DND-41 (cell line): ENCODE measurements around the gene MAP3K6.
A peak's percentile ranks its signal among the peaks of the same experiment; 100 is the strongest.

Experiments
- ATAC-seq: fragments of 200-7000 bp; cut with Tn5 transposase; 3 replicates; pipeline ENCODE4 v1.9.1; 2021; ENCODE audit warnings: low read depth; ENCODE audit not compliant: insufficient read depth
- DNase-seq: peaks from one replicate; pipeline ENCODE4 v3.0.0-alpha.2; 2020
- H2AFZ ChIP-seq: 2 replicates; pipeline ENCODE4 v1.6.0; 2012; ENCODE audit warnings: low read depth, low read length
- H3K27ac ChIP-seq: 2 replicates; pipeline ENCODE4 v1.5.1; 2012; ENCODE audit warnings: low read length, inconsistent platforms
- H3K27me3 ChIP-seq: fragments of 200-600 bp; sonication (generic); 2 replicates; pipeline ENCODE4 v1.6.0; 2012; ENCODE audit warnings: low read length, mild to moderate bottlenecking, inconsistent platforms; ENCODE audit not compliant: insufficient read depth, poor library complexity
- H3K36me3 ChIP-seq: 2 replicates; pipeline ENCODE4 v1.5.1; 2012; ENCODE audit warnings: low read length, inconsistent platforms; ENCODE audit not compliant: insufficient read depth
- H3K4me1 ChIP-seq: 2 replicates; pipeline ENCODE4 v1.5.1; 2012; ENCODE audit warnings: mild to moderate bottlenecking, low read length; ENCODE audit not compliant: insufficient read depth
- H3K4me2 ChIP-seq: 2 replicates; pipeline ENCODE4 v1.6.0; 2012; ENCODE audit warnings: mild to moderate bottlenecking, moderate library complexity, low read length, inconsistent platforms; ENCODE audit not compliant: insufficient read depth
- H3K4me3 ChIP-seq, 2 experiments: fragments of 200-600 bp in 1 of 2; shearing (Covaris generic) in 1 of 2; 2 replicates each; pipeline ENCODE4 v1.5.1; 2012 to 2016; ENCODE audit warnings: inconsistent platforms in 2 of 2, low read length in 2 of 2, mild to moderate bottlenecking in 2 of 2, low read depth in 1 of 2, moderate library complexity in 1 of 2
- H3K79me2 ChIP-seq: 2 replicates; pipeline ENCODE4 v1.6.0; 2012; ENCODE audit warnings: low read length, inconsistent platforms; ENCODE audit not compliant: insufficient read depth
- H3K9ac ChIP-seq: 2 replicates; pipeline ENCODE4 v1.6.0; 2012; ENCODE audit warnings: low read depth, mild to moderate bottlenecking, inconsistent platforms, low read length, moderate library complexity
- H3K9me3 ChIP-seq: 2 replicates; pipeline ENCODE4 v1.5.1; 2012; ENCODE audit warnings: low read length, moderate library complexity, mild to moderate bottlenecking, inconsistent platforms; ENCODE audit not compliant: insufficient read depth, severe bottlenecking
- H4K20me1 ChIP-seq: 2 replicates; pipeline ENCODE4 v1.6.0; 2012; ENCODE audit warnings: low read length; ENCODE audit not compliant: insufficient read depth
- CTCF ChIP-seq: IDR thresholded peaks from 2 replicates; pipeline ENCODE4 v1.5.1; 2012; ENCODE audit warnings: borderline replicate concordance, low read length, moderate library complexity, mild to moderate bottlenecking; ENCODE audit not compliant: poor library complexity, severe bottlenecking; ENCODE audit errors: extremely low read depth
- EZH2 ChIP-seq: IDR thresholded peaks from 3 replicates; pipeline ENCODE4 v1.6.1; 2012; ENCODE audit warnings: borderline replicate concordance, low read depth, mild to moderate bottlenecking, moderate library complexity, low read length, inconsistent platforms; ENCODE audit not compliant: severe bottlenecking

Gene MAP3K6

DNA sequence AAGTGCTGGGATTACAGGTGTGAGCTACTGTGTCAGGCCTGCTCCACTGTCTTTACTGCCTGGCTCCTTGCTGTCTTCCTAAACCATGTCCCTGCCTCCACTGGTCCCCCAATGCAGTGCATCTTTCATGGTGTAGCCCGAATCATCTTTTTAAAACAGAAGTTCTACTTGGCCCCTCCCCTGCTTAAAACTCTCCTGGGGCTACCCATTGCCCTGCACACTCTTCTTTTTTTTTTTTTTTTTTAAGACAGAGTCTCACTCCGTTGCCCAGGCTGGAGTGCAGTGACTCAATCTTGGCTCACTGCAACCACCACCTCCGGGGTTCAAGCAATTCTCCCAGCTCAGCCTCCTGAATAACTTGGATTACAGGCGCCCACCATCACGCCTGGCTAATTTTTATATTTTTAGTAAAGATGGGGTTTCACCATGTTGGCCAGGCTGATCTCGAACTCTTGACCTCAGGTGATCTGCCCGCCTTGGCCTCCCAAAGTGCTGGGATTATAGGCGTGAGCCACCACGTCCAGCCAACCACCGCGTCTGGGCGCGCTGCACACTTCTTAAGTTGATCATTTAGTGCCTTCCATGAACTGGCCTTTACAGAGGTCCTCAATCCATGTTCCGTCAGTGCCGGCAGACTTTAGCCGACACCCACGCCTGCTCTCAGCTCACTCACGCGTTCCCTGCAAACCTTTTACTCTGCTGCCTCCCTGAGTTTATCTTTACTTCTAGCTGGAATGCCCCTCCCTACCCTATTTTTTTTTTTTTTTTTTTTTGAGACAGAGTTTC, 5.5 kb upstream of the MAP3K6 start:
- Histone ChIP-seq H3K27me3 (peaks cover 19% of the 10 kb centered on the region), H3K4me3 (no peak overlapping the region), H3K9me3 (no peaks in the 10 kb centered on the region), H4K20me1 (no peaks in the 10 kb centered on the region), H3K4me1 (no peaks in the 10 kb centered on the region), H3K27ac (no peak overlapping the region), H3K79me2 (no peaks in the 10 kb centered on the region), H3K4me2 (no peak overlapping the region), H2AFZ (no peak overlapping the region), H3K36me3 (no peaks in the 10 kb centered on the region), H3K9ac (no peak overlapping the region)
- no peak for ATAC-seq
- no peak for DNase-seq
- no peak for TF ChIP-seq EZH2
- no peak for TF ChIP-seq CTCF

- Histone ChIP-seq H3K79me2 (no peaks in the 10 kb centered on the region), H3K9ac (no peak overlapping the region)
- TF ChIP-seq EZH2 (no peak), CTCF (no peak)
Measured at GRCh38 chr1:27368869-27369582, 2.3 kb upstream of the MAP3K6 start.

GRCh38 chr1:27367160-27367650, 444 bp upstream of the MAP3K6 start:
- no peaks in the 10 kb centered on the region for H3K79me2 ChIP-seq
- ATAC-seq = no peak
- no peak overlapping the region for H3K4me3 ChIP-seq
- H3K4me1 ChIP-seq = peaks cover 27% of the 10 kb centered on the region
- no peak overlapping the region for H3K27ac ChIP-seq
- no peak for TF ChIP-seq EZH2
- TF ChIP-seq CTCF = no peak
- H3K27me3 ChIP-seq = peaks cover 36% of the 10 kb centered on the region
- peak overlapping the region; percentile 82 for H3K4me2 ChIP-seq
- peak overlapping the region; percentile 54; the same call in 1 of the 2 replicates for H3K9ac ChIP-seq
- no peaks in the 10 kb centered on the region for H4K20me1 ChIP-seq
- no peaks in the 10 kb centered on the region for H3K36me3 ChIP-seq
- DNase-seq = no peak
- H2AFZ ChIP-seq = 0 out of 2 replicates have a peak overlapping the region, but pooled peaks have one; percentile 19
- H3K9me3 ChIP-seq = no peaks in the 10 kb centered on the region

More at GRCh38 chr1:27368869-27369582, 2.3 kb upstream of the MAP3K6 start:
- DNase-seq = no peak
- Histone ChIP-seq H2AFZ (no peak overlapping the region), H4K20me1 (no peaks in the 10 kb centered on the region), H3K36me3 (no peaks in the 10 kb centered on the region), H3K4me2 (no peak overlapping the region), H3K4me1 (peaks cover 27% of the 10 kb centered on the region), H3K9me3 (no peaks in the 10 kb centered on the region), H3K27ac (no peak overlapping the region), H3K27me3 (peaks cover 36% of the 10 kb centered on the region), H3K4me3 (no peak overlapping the region)
- no peak for ATAC-seq
